Non-pigmented ciliary epithelial cell (primary cell): ENCODE data around the gene CEP85.
"Not testable (repeated sequence)": the region's sequence is repeated elsewhere in the genome, so short reads cannot be mapped to it uniquely, and the experiment has no call there.

Source experiments
- DNase-seq: peaks from one replicate; pipeline ENCODE4 v3.0.0-alpha.2; 2010; ENCODE audit warnings: low read depth

The CEP85 gene

DNA sequence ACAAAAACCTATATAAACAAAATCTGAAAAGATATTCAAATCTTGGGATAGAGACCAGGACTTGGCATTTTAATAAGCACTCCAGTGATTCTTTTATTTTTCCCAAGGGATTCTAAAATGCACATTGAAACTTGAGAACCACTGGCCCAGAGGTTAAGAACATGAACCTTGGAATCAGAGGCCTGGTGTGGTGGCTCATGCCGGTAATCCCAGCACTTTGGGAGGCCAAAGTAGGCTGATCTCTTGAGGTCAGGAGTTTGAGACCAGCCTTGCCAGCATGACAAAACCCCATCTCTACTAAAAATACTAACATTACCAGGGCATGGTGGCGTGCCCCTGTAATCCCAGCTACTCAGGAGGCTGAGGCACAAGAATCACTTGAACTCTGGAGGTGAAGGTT lies 12.9 kb upstream of the CEP85 start:
- DNase-seq = no peak

DNA sequence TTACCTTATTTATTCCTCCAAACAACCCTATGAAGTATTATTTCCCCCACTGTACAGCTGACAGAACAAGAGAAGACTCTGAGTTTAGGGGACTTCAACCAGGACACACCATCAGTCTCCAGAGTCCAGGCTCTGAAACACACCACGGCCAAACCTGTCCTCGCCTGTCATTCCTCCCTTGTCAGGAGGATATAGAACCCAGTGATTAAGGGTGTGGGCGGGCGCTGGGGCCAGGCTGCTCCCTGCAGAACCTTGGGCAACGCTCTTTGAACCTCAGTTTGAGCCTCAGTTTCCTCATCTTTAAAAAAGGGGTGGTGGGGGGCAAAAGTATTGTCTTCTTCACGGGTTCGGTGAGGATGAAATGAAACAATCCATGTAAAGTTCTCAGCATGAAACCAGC lies 9.4 kb upstream of the CEP85 start:
- no peak for DNase-seq

DNA sequence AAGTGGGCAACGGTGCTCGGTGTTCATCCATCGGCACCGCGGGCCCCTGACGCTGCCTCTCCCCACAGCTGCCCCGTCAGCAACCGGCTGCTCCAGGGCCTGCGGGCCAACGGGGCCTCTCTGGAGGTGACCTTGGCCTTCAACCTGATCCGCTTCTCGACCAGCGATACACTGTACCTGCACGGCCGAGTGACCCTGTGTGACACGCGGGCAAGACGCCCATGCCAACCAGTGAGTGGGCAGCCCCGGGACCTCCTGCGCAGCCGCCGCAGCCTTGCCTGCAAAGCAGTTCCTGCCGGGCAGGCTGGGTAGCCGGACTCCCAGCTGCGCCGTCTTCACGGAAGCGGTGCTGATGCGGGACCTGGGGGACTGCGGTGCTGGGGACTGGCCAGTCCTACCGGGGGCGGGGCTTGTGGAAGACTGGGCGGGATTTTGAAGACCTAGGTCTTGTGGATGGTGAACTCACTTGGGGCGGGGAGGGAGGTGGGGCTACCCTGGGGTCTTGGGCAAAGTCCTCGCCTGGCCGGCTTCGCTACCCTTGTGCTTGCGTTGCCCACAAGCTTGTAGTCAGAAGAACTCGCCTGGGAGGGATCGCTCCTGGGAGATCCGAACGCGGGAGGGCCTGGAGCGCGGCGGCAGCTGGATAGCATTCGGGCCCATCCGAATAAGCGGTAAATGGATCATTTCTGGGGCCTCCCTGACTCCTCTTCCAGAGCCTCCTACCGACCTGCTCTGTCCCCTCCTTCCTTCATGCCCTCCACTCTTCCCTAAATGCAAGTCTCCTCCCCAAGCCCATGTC lies 8.8 kb upstream of the CEP85 start:
- DNase-seq = no peak

GRCh38 chr1:26230682-26231081 lies 3.3 kb upstream of the CEP85 start:
- not testable (repeated sequence) for DNase-seq

DNA sequence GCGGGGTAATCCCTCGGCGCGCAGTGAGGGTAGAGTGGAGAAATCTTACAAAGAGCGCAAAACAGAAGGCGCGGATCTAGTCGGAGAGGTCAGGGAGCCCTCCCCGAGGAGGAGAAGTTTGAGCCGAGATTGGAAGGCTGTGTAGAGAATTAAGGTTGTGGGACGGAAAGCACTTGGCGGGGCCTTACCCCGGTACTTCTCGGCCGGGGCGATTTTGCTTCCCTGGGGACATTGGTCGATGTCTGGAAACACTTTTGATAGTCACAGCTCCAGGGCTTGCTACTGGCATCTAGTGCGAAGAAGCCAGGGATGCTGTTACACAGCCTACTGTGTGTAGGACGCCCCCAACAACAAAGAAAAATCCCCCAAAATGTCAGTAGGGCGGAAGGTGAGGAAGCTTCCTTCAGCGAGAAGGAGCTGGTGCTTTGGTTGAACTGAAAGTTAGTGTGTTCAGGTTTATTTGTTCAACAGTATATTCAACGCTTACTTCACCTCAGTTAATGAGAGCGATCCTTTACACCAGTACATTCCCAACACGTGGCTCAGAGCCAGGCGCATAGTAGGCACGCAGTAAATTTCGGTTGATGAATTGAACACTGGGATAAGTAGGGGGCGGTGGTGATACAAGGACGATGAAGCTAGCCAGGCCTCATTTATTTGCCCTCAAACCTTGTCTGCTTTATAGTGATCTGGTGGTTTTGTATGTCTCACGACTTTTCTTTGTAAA lies 807 bp downstream of the CEP85 start:
- DNase-seq = no peak

GRCh38 chr1:26237230-26237966 lies 3.4 kb downstream of the CEP85 start:
- DNase-seq = peak; percentile 17

- DNase-seq = peak; percentile 32
Observed at GRCh38 chr1:26239936-26240335, 5.9 kb downstream of the CEP85 start.

GRCh38 chr1:26252718-26253117 lies 18.7 kb downstream of the CEP85 start:
- DNase-seq = no peak

GRCh38 chr1:26254404-26254803 lies 20.4 kb downstream of the CEP85 start:
- no peak for DNase-seq

DNA sequence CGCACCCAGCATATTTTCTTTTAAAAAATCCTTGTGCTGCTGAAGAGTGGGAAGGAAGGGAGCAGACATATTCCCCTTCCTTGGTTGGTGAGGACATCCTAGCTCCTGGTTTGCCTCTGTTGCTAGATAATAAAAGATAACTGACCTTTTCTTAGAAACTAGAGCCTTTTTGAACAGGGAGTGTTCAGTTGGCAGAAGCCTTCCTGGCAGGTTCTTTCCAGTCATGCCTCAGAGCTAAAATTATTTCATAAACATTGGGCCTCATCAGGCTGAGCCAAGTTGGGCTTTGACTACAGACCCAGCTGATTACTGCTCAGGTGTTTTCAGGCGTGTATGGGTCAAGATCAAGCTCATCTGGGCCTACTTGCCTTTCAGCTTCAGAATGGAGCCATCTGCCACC lies 23.2 kb downstream of the CEP85 start:
- no peak for DNase-seq

- DNase-seq = no peak
Observed at GRCh38 chr1:26259005-26259404, 25.0 kb downstream of the CEP85 start.

- no peak for DNase-seq
Observed at GRCh38 chr1:26259578-26259977, 25.6 kb downstream of the CEP85 start.

DNA sequence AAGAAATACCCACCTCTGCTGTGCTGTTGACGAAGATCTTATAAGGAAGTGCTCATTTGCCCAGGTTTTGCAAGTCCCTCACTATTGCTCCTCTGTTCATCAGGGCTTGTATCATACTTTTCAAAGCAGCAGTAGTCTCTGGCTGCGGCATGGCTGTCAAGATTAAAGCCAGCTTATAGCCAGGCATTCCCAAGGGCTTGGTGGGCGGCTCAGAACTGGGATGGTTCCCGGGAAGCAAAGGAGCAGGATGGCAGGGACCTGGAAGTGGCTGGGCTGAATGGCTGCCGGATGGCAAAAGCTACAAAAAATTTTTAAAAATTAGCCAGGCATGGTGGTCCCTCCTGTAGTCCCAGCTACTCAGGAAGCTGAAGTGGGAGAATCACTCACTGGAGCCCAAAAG lies 29.2 kb downstream of the CEP85 start:
- no peak for DNase-seq

DNA sequence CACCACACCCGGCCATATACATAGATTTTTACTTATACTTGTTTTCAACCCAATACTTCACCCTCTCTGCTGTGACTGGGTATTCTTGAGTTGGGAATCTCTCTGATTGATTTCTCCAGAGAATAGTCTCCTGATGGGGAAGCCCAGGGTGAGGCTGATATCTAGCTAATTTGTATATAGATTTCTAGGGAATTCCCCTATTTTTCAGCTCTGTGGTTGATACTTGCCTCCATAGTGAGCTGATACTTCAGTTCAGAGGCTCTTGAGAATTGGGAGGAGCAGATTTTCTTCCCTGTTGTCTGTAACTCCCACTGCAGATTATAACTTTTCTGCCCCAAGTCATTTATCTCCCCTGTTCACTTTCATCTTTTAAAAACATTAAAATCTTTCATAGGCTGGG lies 31.4 kb downstream of the CEP85 start:
- no peak for DNase-seq

DNA sequence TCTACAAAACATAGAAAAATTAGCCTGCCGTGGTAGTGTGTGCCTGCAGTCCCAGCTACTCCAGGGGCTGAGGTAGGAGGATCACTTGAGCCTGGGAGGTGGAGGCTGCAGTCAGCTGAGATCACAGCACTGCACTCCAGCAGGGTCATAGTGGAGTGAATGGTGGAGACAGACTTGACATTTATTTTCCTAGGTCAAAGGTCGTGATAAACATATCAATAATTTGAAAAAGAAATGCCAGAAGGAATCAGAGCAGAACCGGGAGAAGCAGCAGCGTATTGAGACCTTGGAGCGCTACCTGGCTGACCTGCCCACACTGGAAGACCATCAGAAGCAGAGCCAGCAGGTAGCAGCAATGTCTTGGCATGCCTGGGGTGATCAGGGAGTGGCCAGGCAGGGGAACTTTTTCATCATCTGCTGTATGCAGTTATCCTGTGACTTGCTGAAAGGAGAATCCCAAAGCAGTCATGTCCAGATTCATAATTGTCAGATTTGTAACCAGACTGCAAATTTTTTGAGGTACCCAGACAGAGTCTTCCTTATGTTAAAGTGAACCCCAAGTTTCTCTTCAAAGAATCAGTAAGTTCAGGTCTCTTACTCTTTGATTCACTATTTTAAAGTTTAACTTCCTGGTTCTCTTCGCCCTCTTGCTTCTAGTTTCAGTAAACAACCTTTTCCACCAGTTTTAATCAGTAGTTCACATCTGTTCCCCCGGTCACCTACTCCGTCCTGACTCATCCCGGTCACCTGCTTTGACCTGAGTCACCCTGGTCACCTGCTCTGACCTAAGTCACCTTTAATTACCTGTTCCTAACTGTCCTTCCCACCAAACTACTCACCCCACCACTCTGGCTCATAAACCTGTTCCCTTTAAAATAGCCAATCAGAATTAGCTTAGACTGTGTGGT lies 34.5 kb downstream of the CEP85 start:
- no peak for DNase-seq

DNA sequence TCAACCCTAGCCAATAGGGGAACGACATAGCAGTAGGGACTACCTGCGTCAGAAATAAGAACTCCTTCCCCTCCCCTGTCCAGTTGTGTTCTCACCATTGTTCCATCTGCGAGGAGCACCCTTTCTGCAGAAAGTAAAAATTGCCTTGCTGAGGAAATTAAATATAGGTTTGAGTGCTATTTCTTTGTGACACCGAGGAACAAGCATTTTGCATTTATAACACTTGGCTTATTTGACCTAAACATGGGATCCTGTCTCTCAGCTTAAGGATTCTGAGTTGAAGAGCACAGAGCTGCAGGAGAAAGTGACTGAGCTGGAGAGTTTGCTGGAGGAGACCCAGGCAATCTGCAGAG lies 35.2 kb downstream of the CEP85 start:
- no peak for DNase-seq

DNA sequence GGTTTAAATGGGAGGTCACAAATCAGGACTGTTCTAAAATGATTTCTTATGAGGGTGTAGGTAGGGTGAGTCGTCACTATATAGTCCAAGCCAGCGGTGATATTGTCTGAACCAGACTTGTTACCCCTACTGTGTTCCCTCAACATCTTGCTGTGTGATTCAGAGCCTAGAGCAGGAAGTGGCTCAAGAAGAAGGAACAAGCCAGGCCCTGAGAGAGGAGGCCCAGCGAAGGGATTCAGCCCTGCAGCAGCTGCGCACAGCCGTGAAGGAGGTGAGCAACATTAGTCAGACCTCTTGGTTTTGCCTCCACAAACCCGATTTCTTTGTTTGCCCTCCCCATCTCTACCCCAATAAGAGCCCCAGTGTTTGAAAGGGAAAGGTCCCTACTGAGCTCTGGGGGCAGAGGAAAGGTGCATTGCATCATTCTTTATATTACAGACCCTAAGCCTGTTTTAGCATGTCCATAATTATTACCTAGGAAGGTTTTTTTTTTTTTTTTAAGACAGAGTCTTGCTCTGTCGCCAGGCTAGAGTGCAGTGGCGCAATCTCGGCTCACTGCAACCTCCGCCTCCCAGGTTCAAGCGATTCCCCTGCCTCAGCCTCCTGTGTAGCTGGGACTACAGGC lies 40.9 kb downstream of the CEP85 start:
- peak; percentile 63 for DNase-seq

- peak; percentile 85 for DNase-seq
Observed at GRCh38 chr1:26275580-26276431, 41.8 kb downstream of the CEP85 start.

DNA sequence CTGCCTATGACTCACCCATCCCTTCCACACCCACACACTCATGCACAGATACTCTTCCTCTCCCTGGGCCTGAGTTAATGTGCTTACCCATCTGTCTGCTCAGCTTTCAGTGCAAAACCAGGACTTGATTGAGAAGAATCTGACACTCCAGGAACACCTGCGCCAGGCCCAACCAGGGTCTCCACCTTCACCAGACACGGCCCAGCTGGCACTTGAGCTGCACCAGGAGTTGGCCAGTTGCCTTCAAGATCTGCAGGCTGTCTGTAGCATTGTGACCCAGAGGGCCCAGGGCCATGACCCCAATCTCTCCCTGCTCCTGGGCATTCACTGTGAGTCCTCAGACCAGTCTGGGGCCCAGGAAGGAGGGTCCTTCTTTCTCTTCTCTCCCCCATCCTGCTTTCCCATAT lies 42.4 kb downstream of the CEP85 start:
- DNase-seq = no peak

- DNase-seq = no peak
Observed at GRCh38 chr1:26277261-26277661, 43.3 kb downstream of the CEP85 start.

- no peak for DNase-seq
Observed at GRCh38 chr1:26277719-26278118, 43.7 kb downstream of the CEP85 start.
